IMR-90 (cell line): ENCODE results near the gene CEP72. TPM values are rescaled to one million over a fixed set of nuclear protein-coding genes. Genes with fewer than 3 reads are reported as not detected.

ENCODE experiments used
- ATAC-seq: fragments of 200-7000 bp; cut with Tn5 transposase; 2 replicates; pipeline ENCODE4 v1.9.1; 2020; ENCODE audit warnings: low read depth, mild to moderate bottlenecking, moderate library complexity
- BruUV-seq: library from RNA; stranded (reverse); fragments of 400-500 nt; replicated peaks from 2 replicates; lab custom pipeline; 2021; lab: Mats Ljungman, UMichigan
- CTCF ChIA-PET: fragments of 300-600 bp; formaldehyde crosslinking; extraction: SDS; loops from one replicate; lab custom pipeline; 2021; ENCODE audit warnings: antibody characterized with exemption; lab: Yijun Ruan, JAX
- POLR2A ChIA-PET: fragments of 300-600 bp; sonication (Branson Sonifier 250); formaldehyde crosslinking; loops from one replicate; lab custom pipeline; 2022; ENCODE audit warnings: antibody characterized with exemption; ENCODE audit not compliant: unreplicated experiment; lab: Charles Lee
- DNase-seq: peaks from one replicate; pipeline ENCODE4 v3.0.0; 2013
- H2AFZ ChIP-seq: replicated peaks from 2 replicates; pipeline ENCODE3; 2013; ENCODE audit warnings: low read length, mild to moderate bottlenecking; ENCODE audit not compliant: poor library complexity
- H2AK5ac ChIP-seq: 2 replicates; pipeline ENCODE4 v1.6.1; 2013; ENCODE audit warnings: low read depth, low read length, inconsistent platforms
- H2AK9ac ChIP-seq: replicated peaks from 2 replicates; pipeline ENCODE3; 2013; ENCODE audit warnings: mild to moderate bottlenecking, low read depth, low read length, moderate library complexity; ENCODE audit not compliant: poor library complexity
- H2BK120ac ChIP-seq: 2 replicates; pipeline ENCODE4 v1.6.1; 2013; ENCODE audit warnings: low read depth, low read length, inconsistent platforms
- H2BK15ac ChIP-seq: 3 replicates; pipeline ENCODE4 v1.6.1; 2013; ENCODE audit warnings: low read depth, low read length, inconsistent platforms
- H2BK20ac ChIP-seq: 2 replicates; pipeline ENCODE4 v1.6.1; 2013; ENCODE audit warnings: low read depth, mild to moderate bottlenecking, inconsistent platforms, low read length, moderate library complexity
- H2BK5ac ChIP-seq: 2 replicates; pipeline ENCODE4 v1.6.1; 2013; ENCODE audit warnings: mild to moderate bottlenecking, low read depth, low read length, inconsistent platforms; ENCODE audit not compliant: poor library complexity, severe bottlenecking
- H3K14ac ChIP-seq: replicated peaks from 2 replicates; pipeline ENCODE4 v1.6.1; 2013; ENCODE audit warnings: low read depth, low read length, inconsistent platforms
- H3K18ac ChIP-seq: 2 replicates; pipeline ENCODE4 v1.6.1; 2013; ENCODE audit warnings: low read depth, low read length, control low read depth
- H3K23ac ChIP-seq: 2 replicates; pipeline ENCODE4 v1.6.1; 2013; ENCODE audit warnings: low read depth, low read length, inconsistent platforms
- H3K27ac ChIP-seq: 2 replicates; pipeline ENCODE4 v1.5.1; 2013; ENCODE audit warnings: mild to moderate bottlenecking, control low read depth, low read length; ENCODE audit not compliant: insufficient read depth
- H3K27me3 ChIP-seq: 2 replicates; pipeline ENCODE4 v1.6.1; 2013; ENCODE audit warnings: low read length; ENCODE audit not compliant: control insufficient read depth, insufficient read depth
- H3K36me3 ChIP-seq: 2 replicates; pipeline ENCODE4 v1.6.1; 2013; ENCODE audit warnings: low read length, mixed read lengths; ENCODE audit not compliant: control insufficient read depth, insufficient read depth
- H3K4ac ChIP-seq: 2 replicates; pipeline ENCODE4 v1.6.1; 2013; ENCODE audit warnings: low read depth, low read length, inconsistent platforms
- H3K4me1 ChIP-seq: 2 replicates; pipeline ENCODE4 v1.6.1; 2013; ENCODE audit warnings: low read length, mixed read lengths; ENCODE audit not compliant: control insufficient read depth, insufficient read depth
- H3K4me2 ChIP-seq: 2 replicates; pipeline ENCODE4 v1.6.1; 2013; ENCODE audit warnings: low read depth, mild to moderate bottlenecking, control low read depth, low read length, moderate library complexity
- H3K4me3 ChIP-seq: 2 replicates; pipeline ENCODE4 v1.5.1; 2013; ENCODE audit warnings: low read depth, mild to moderate bottlenecking, control low read depth, low read length, moderate library complexity; ENCODE audit not compliant: insufficient read depth
- H3K56ac ChIP-seq: 2 replicates; pipeline ENCODE4 v1.6.1; 2013; ENCODE audit warnings: low read length, inconsistent platforms; ENCODE audit not compliant: insufficient read depth; ENCODE audit errors: extremely low read depth
- H3K79me1 ChIP-seq, 2 experiments: 2 replicates each; pipeline ENCODE4 v1.6.1; 2013; ENCODE audit warnings: low read length in 2 of 2, inconsistent platforms in 1 of 2, low read depth in 1 of 2
- H3K9ac ChIP-seq: 2 replicates; pipeline ENCODE4 v1.6.1; 2013; ENCODE audit warnings: low read depth, low read length, control low read depth
- H3K9me1 ChIP-seq: 2 replicates; pipeline ENCODE4 v1.6.1; 2013; ENCODE audit warnings: low read length, inconsistent platforms; ENCODE audit not compliant: insufficient read depth
- H3K9me3 ChIP-seq: 2 replicates; pipeline ENCODE4 v1.6.1; 2013; ENCODE audit warnings: low read length; ENCODE audit not compliant: control insufficient read depth, insufficient read depth
- H4K20me1 ChIP-seq: 2 replicates; pipeline ENCODE4 v1.6.1; 2013; ENCODE audit warnings: low read length, inconsistent platforms; ENCODE audit not compliant: insufficient read depth
- H4K5ac ChIP-seq: 2 replicates; pipeline ENCODE4 v1.6.1; 2013; ENCODE audit warnings: mild to moderate bottlenecking, low read depth, low read length, control low read depth
- H4K8ac ChIP-seq, 2 experiments: 2 replicates each; pipeline ENCODE4 v1.6.1; 2013; ENCODE audit warnings: low read depth in 2 of 2, low read length in 2 of 2, control low read depth in 1 of 2, inconsistent platforms in 1 of 2
- H4K91ac ChIP-seq: 2 replicates; pipeline ENCODE4 v1.6.1; 2013; ENCODE audit warnings: low read depth, low read length, inconsistent platforms; ENCODE audit not compliant: insufficient read depth
- CTCF ChIP-seq: conservative IDR thresholded peaks from 2 replicates; pipeline ENCODE4 v1.5.1; 2012; ENCODE audit warnings: mild to moderate bottlenecking, low read depth, low read length, improper control_type of control experiment
- ELK1 ChIP-seq: fragments of 150-350 bp; IDR thresholded peaks from 2 replicates; pipeline ENCODE4 v1.6.1; 2016; ENCODE audit warnings: low read depth, mild to moderate bottlenecking, low read length, moderate library complexity, borderline replicate concordance
- RAD21 ChIP-seq: IDR thresholded peaks from 2 replicates; pipeline ENCODE4 v1.6.1; 2012; ENCODE audit warnings: low read length, improper control_type of control experiment
- SMC3 ChIP-seq: fragments of 150-350 bp; IDR thresholded peaks from 2 replicates; pipeline ENCODE4 v1.6.1; 2016; ENCODE audit warnings: low read depth, mild to moderate bottlenecking, antibody characterized with exemption, low read length, moderate library complexity
- WGBS, 2 experiments: methylation state at CpG; one replicate each; pipeline versions ENCODE4 v1.1.5 to v1.1.7; 2013; ENCODE audit warnings: missing lambda C conversion rate in 2 of 2; ENCODE audit not compliant: insufficient read length in 1 of 2; ENCODE audit errors: extremely low coverage in 2 of 2; 5-methylcytosine and 5-hydroxymethylcytosine counted together
- dilution Hi-C: fragments of 300-500 bp; cut with HindIII; formaldehyde crosslinking; loops from one replicate; pipeline ENCODE4 v1.14.3; 2018; ENCODE audit warnings: low sequenced_read_pairs; ENCODE audit not compliant: unreplicated experiment
- in situ Hi-C: fragments of 300-500 bp; cut with MboI; formaldehyde crosslinking; loops from 3 replicates; pipeline ENCODE4 v1.14.3; 2019; ENCODE audit warnings: low sequenced_read_pairs, inconsistent platforms, mixed read lengths
- intact Hi-C: fragments of 100-400 bp; cut with micrococcal nuclease; formaldehyde crosslinking; loops from 2 replicates; pipeline ENCODE4 v1.10.0; 2022
- polyA plus RNA-seq, 3 experiments: library from polyadenylated mRNA; depleted of rRNA; stranded (reverse); fragments of >200 nt; gene quantifications; 2 replicates each; pipeline ENCODE4 v1.2.3, GENCODE V29; 2012; ENCODE audit warnings: low replicate concordance in 1 of 3
- total RNA-seq: library from RNA; depleted of rRNA; stranded (reverse); fragments of >200 nt; gene quantifications from 2 replicates; pipeline ENCODE4 v1.2.3, GENCODE V29; 2012

CEP72 gene
- total and polyA plus RNA-seq, 2 of the 4 experiments (the other 2 are of a cell fraction) = 2.9 to 4.3 TPM

GRCh38 chr5:671459-672328, 59.6 kb downstream of the CEP72 start:
- Histone ChIP-seq H3K9ac (no peak overlapping the region), H2BK120ac (no peak overlapping the region), H2AFZ (peak overlapping the region; percentile 86), H3K27ac (no peak overlapping the region), H2AK5ac (no peak overlapping the region), H3K79me1 (no peaks in the 10 kb centered on the region), H4K91ac (no peak overlapping the region), H3K36me3 (no peaks in the 10 kb centered on the region), H3K4ac (no peak overlapping the region), H3K4me1 (no peaks in the 10 kb centered on the region; the same call in 1 of the 2 replicates), H3K4me3 (no peak overlapping the region), H3K23ac (no peak overlapping the region), H2BK20ac (no peak overlapping the region), H4K20me1 (no peaks in the 10 kb centered on the region), H3K4me2 (peak overlapping the region; percentile 56), H3K56ac (no peak overlapping the region), H2BK15ac (no peak overlapping the region), H3K18ac (no peak overlapping the region), H3K14ac (no peak overlapping the region), H3K9me3 (no peaks in the 10 kb centered on the region), H3K9me1 (no peaks in the 10 kb centered on the region), H4K8ac (no peak overlapping the region; a peak in 1 of 4 replicates), H2BK5ac (no peak overlapping the region), H4K5ac (no peak overlapping the region), H3K27me3 (peaks cover 15% of the 10 kb centered on the region; the same call in 1 of the 2 replicates), H2AK9ac (no peak overlapping the region)
- no TSS peak for BruUV-seq
- in situ Hi-C loops = loop anchor here (5.0 kb wide), 1 partner anchor 231 kb away; no protein-coding TSS in a partner anchor
- CTCF ChIA-PET = no interaction called here
- intact Hi-C loops = loop anchor here (2.0 kb wide), 1 partner anchor 231 kb away; no protein-coding TSS in a partner anchor
- DNase-seq = peak; percentile 26
- TF ChIP-seq RAD21 (peak; percentile 85), CTCF (peak; percentile 86), ELK1 (no peak), SMC3 (peak; percentile 56)
- POLR2A ChIA-PET = no interaction called here
- peak; percentile 93 for ATAC-seq
- dilution Hi-C loops = no loop called here
- 31% methylated on average over 10 of the region's 27 CpGs; no CpG with 5 or more reads in 1 of the 2 experiments for WGBS, 2 experiments
